GM18508 (cell line): ENCODE results near the gene TMEM213.

ENCODE experiments used
- ATAC-seq: cut with Tn5 transposase; IDR thresholded peaks from one replicate; pipeline ENCODE4 v1.9.1; 2021; ENCODE audit warnings: moderate number of reproducible peaks; ENCODE audit not compliant: insufficient read depth, unreplicated experiment

The TMEM213 gene

GRCh38 chr7:138797715-138798320, at the start of gene TMEM213, which contains the start of gene ATP6V0A4:
TSS of gene TMEM213 (plus strand) at chr7:138797994. CDS start at chr7:138798105, 111 bp downstream.
TSS of gene ATP6V0A4 (minus strand) at chr7:138798196. CDS start at chr7:138771247, 26,949 bp downstream.
- no peak for ATAC-seq

GRCh38 chr7:138748666-138749065, 49.1 kb upstream of the TMEM213 start:
- ATAC-seq: no peak

GRCh38 chr7:138749960-138750359, 47.8 kb upstream of the TMEM213 start:
- ATAC-seq: no peak

GRCh38 chr7:138750473-138750872, 47.3 kb upstream of the TMEM213 start:
- no peak for ATAC-seq

- no peak for ATAC-seq
Measured at GRCh38 chr7:138750901-138751464, 46.8 kb upstream of the TMEM213 start.

GRCh38 chr7:138752518-138753149, 45.2 kb upstream of the TMEM213 start:
- peak; percentile 87 for ATAC-seq

- ATAC-seq: no peak
Measured at GRCh38 chr7:138753150-138753518, 44.7 kb upstream of the TMEM213 start.

- ATAC-seq: no peak
Measured at GRCh38 chr7:138753610-138754009, 44.2 kb upstream of the TMEM213 start.

- no peak for ATAC-seq
Measured at GRCh38 chr7:138755331-138755747, 42.5 kb upstream of the TMEM213 start.

GRCh38 chr7:138755842-138756590, 41.8 kb upstream of the TMEM213 start:
- no peak for ATAC-seq

- no peak for ATAC-seq
Measured at GRCh38 chr7:138756591-138757242, 41.1 kb upstream of the TMEM213 start.

- no peak for ATAC-seq
Measured at GRCh38 chr7:138768241-138768640, 29.6 kb upstream of the TMEM213 start.

GRCh38 chr7:138770904-138771303, 26.9 kb upstream of the TMEM213 start:
- no peak for ATAC-seq

- no peak for ATAC-seq
Measured at GRCh38 chr7:138773176-138773575, 24.6 kb upstream of the TMEM213 start.

- no peak for ATAC-seq
Measured at GRCh38 chr7:138773817-138774216, 24.0 kb upstream of the TMEM213 start.

GRCh38 chr7:138776166-138776833, 21.5 kb upstream of the TMEM213 start:
- no peak for ATAC-seq

- no peak for ATAC-seq
Measured at GRCh38 chr7:138781004-138781403, 16.8 kb upstream of the TMEM213 start.

GRCh38 chr7:138784692-138785091, 13.1 kb upstream of the TMEM213 start:
- no peak for ATAC-seq

- no peak for ATAC-seq
Measured at GRCh38 chr7:138785587-138786437, 12.0 kb upstream of the TMEM213 start.
